MM.1S (cell line): ENCODE results near the gene RNASE11.
"Not testable (repeated sequence)": the region's sequence is repeated elsewhere in the genome, so short reads cannot be mapped to it uniquely, and the experiment has no call there.

Source experiments
- DNase-seq: peaks from one replicate; pipeline ENCODE4 v3.0.0-alpha.2; 2015
- H2AFZ ChIP-seq: fragments of 300-600 bp; sonication (generic); 2 replicates; pipeline ENCODE4 v1.6.0; 2016; ENCODE audit warnings: antibody characterized with exemption, low read length
- H3F3A ChIP-seq: fragments of 300-600 bp; sonication (generic); 2 replicates; pipeline ENCODE4 v1.6.1; 2016; ENCODE audit warnings: mild to moderate bottlenecking, antibody characterized with exemption, low read length, moderate library complexity, mixed read lengths; ENCODE audit not compliant: insufficient read depth
- H3K27ac ChIP-seq: fragments of 300-600 bp; sonication (generic); 2 replicates; pipeline ENCODE4 v1.5.1; 2016; ENCODE audit warnings: mild to moderate bottlenecking, low read length
- H3K27me3 ChIP-seq: fragments of 300-600 bp; sonication (generic); replicated peaks from 2 replicates; pipeline ENCODE4 v1.6.0; 2016; ENCODE audit warnings: low read length; ENCODE audit not compliant: insufficient read depth
- H3K36me3 ChIP-seq: fragments of 300-600 bp; sonication (generic); replicated peaks from 2 replicates; pipeline ENCODE4 v1.6.1; 2016; ENCODE audit warnings: mild to moderate bottlenecking, low read length, mixed read lengths; ENCODE audit not compliant: insufficient read depth
- H3K4me1 ChIP-seq: fragments of 300-600 bp; sonication (generic); 2 replicates; pipeline ENCODE4 v1.6.1; 2016; ENCODE audit warnings: low read length, mixed read lengths
- H3K4me2 ChIP-seq: fragments of 300-600 bp; sonication (generic); 2 replicates; pipeline ENCODE4 v1.6.0; 2016; ENCODE audit warnings: low read depth, low read length
- H3K4me3 ChIP-seq: fragments of 300-600 bp; sonication (generic); 2 replicates; pipeline ENCODE4 v1.5.1; 2016; ENCODE audit warnings: low read length, mixed read lengths
- H3K79me2 ChIP-seq: fragments of 300-600 bp; sonication (generic); 2 replicates; pipeline ENCODE4 v1.6.1; 2016; ENCODE audit warnings: mixed run types, low read length, mixed read lengths
- H3K9ac ChIP-seq: fragments of 300-600 bp; sonication (generic); 2 replicates; pipeline ENCODE4 v1.6.1; 2016; ENCODE audit warnings: low read length, mixed read lengths
- H3K9me2 ChIP-seq: fragments of 300-600 bp; sonication (generic); replicated peaks from 2 replicates; pipeline ENCODE4 v1.6.1; 2016; ENCODE audit warnings: mild to moderate bottlenecking, low read length, mixed read lengths; ENCODE audit not compliant: insufficient read depth
- H3K9me3 ChIP-seq: fragments of 300-600 bp; sonication (generic); replicated peaks from 2 replicates; pipeline ENCODE4 v1.6.1; 2016; ENCODE audit warnings: mild to moderate bottlenecking, low read length, mixed read lengths; ENCODE audit not compliant: insufficient read depth
- H4K20me1 ChIP-seq: fragments of 300-600 bp; sonication (generic); 2 replicates; pipeline ENCODE4 v1.6.1; 2016; ENCODE audit warnings: mild to moderate bottlenecking, low read length, moderate library complexity, mixed read lengths; ENCODE audit not compliant: insufficient read depth
- CTCF ChIP-seq: fragments of 300-600 bp; sonication (generic); IDR thresholded peaks from 2 replicates; pipeline ENCODE4 v1.5.1; 2016; ENCODE audit warnings: antibody characterized with exemption, low read length, mixed read lengths
- EZH2 ChIP-seq: fragments of 300-600 bp; sonication (generic); optimal IDR thresholded peaks from 2 replicates; pipeline ENCODE3; 2017; ENCODE audit warnings: low read depth, mild to moderate bottlenecking, antibody characterized with exemption, low read length, mixed read lengths
- EZH2phosphoT487 ChIP-seq: fragments of 300-600 bp; sonication (generic); IDR thresholded peaks from 2 replicates; pipeline ENCODE4 v1.6.1; 2018; ENCODE audit warnings: antibody characterized with exemption, low read length

RNASE11 gene

GRCh38 chr14:20620798-20621478 lies 33.1 kb upstream of the RNASE11 start:
- H3K9ac ChIP-seq: no peak overlapping the region
- DNase-seq: no peak
- H3K27ac ChIP-seq: no peak overlapping the region

GRCh38 chr14:20619688-20620087 lies 31.9 kb upstream of the RNASE11 start:
- not testable (repeated sequence) for H3K9me2 ChIP-seq, H3K4me2 ChIP-seq, H3K9me3 ChIP-seq, H2AFZ ChIP-seq, H3K9ac ChIP-seq, H4K20me1 ChIP-seq, DNase-seq, H3K79me2 ChIP-seq, H3K27me3 ChIP-seq, H3K27ac ChIP-seq, H3K4me3 ChIP-seq, H3K4me1 ChIP-seq, H3F3A ChIP-seq, H3K36me3 ChIP-seq

More at GRCh38 chr14:20620798-20621478, 33.1 kb upstream of the RNASE11 start:
- H3K4me1 ChIP-seq: no peaks in the 10 kb centered on the region
- no peak overlapping the region for H2AFZ ChIP-seq
- no peaks in the 10 kb centered on the region for H3K9me3 ChIP-seq
- H3K4me3 ChIP-seq: no peak overlapping the region
- no peaks in the 10 kb centered on the region for H3K79me2 ChIP-seq
- no peaks in the 10 kb centered on the region for H4K20me1 ChIP-seq
- H3F3A ChIP-seq: no peaks in the 10 kb centered on the region
- TF ChIP-seq EZH2: no peak
- no peak for TF ChIP-seq EZH2phosphoT487
- TF ChIP-seq CTCF: no peak
- H3K9me2 ChIP-seq: no peaks in the 10 kb centered on the region
- H3K27me3 ChIP-seq: no peaks in the 10 kb centered on the region; the same call in 1 of the 2 replicates
- H3K4me2 ChIP-seq: no peak overlapping the region
- H3K36me3 ChIP-seq: no peaks in the 10 kb centered on the region

- Histone ChIP-seq H3K4me2 (peak overlapping the region; percentile 5; the same call in 1 of the 2 replicates), H2AFZ (no peak overlapping the region), H3K9ac (no peak overlapping the region), H3K9me3 (no peaks in the 10 kb centered on the region), H3K27me3 (no peaks in the 10 kb centered on the region), H4K20me1 (no peaks in the 10 kb centered on the region), H3K27ac (peak overlapping the region; percentile 6; the same call in 1 of the 2 replicates), H3F3A (0 out of 2 replicates have a peak, but pooled peaks cover 6% of the 10 kb centered on the region), H3K9me2 (no peaks in the 10 kb centered on the region), H3K4me3 (no peak overlapping the region), H3K79me2 (no peaks in the 10 kb centered on the region), H3K36me3 (no peaks in the 10 kb centered on the region), H3K4me1 (no peaks in the 10 kb centered on the region; the same call in 1 of the 2 replicates)
- TF ChIP-seq EZH2phosphoT487: no peak
- no peak for TF ChIP-seq EZH2
- no peak for TF ChIP-seq CTCF
- DNase-seq: no peak
Measured at GRCh38 chr14:20618271-20618749, 30.5 kb upstream of the RNASE11 start.
